GM12878 (cell line): ENCODE results near the gene ANAPC16. TPM values are rescaled to one million over a fixed set of nuclear protein-coding genes. Genes with fewer than 3 reads are reported as not detected.
A peak's percentile ranks its signal among the peaks of the same experiment; 100 is the strongest.

ENCODE experiments used
- ATAC-seq: fragments of 200-7000 bp; cut with Tn5 transposase; 3 replicates; pipeline ENCODE4 v1.9.1; 2020; ENCODE audit warnings: mild to moderate bottlenecking, moderate library complexity
- BruUV-seq: library from RNA; stranded (reverse); fragments of 400-500 nt; replicated peaks from 2 replicates; lab custom pipeline; 2021; lab: Mats Ljungman, UMichigan
- CTCF ChIA-PET: fragments of 300-600 bp; sonication (Branson Sonifier 250); formaldehyde crosslinking; extraction: SDS; loops from one replicate; lab custom pipeline; 2021; ENCODE audit warnings: inconsistent platforms; lab: Yijun Ruan, JAX
- POLR2A ChIA-PET: fragments of 350-600 bp; formaldehyde crosslinking; extraction: SDS; loops from one replicate; lab custom pipeline; 2021; ENCODE audit warnings: inconsistent platforms; lab: Charles Lee
- RAD21 ChIA-PET: fragments of 300-600 bp; sonication (Branson Sonifier 250); formaldehyde crosslinking; loops from one replicate; lab custom pipeline; 2023; ENCODE audit warnings: antibody characterized with exemption; ENCODE audit not compliant: unreplicated experiment; lab: Charles Lee
- SMC1A ChIA-PET: fragments of 300-600 bp; sonication (Branson Sonifier 250); formaldehyde crosslinking; loops from one replicate; lab custom pipeline; 2023; ENCODE audit not compliant: unreplicated experiment, uncharacterized antibody; lab: Charles Lee
- DNase-seq: peaks from one replicate; pipeline ENCODE4 v3.0.0-alpha.2; 2011; ENCODE audit warnings: low read depth, low spot score
- FAIRE-seq: peaks from 3 replicates; lab custom pipeline; 2011; peaks lifted over from hg19 to GRCh38; lab: Jason Lieb, UNC
- H2AFZ ChIP-seq: 2 replicates; pipeline ENCODE4 v1.6.0; 2011; ENCODE audit warnings: low read depth, low read length, control low read depth; ENCODE audit not compliant: control insufficient read depth
- H3K27ac ChIP-seq: 2 replicates; pipeline ENCODE4 v1.5.1; 2011; ENCODE audit warnings: control low read depth; ENCODE audit not compliant: control insufficient read depth, insufficient read depth
- H3K27me3 ChIP-seq, 2 experiments: replicated peaks in 1 of 2; 2 replicates each; pipeline versions ENCODE4 v1.6.0 to v1.6.1; 2011; ENCODE audit warnings: low read length in 1 of 2; ENCODE audit not compliant: control insufficient read depth in 2 of 2, insufficient read depth in 2 of 2
- H3K36me3 ChIP-seq, 2 experiments: 2 replicates each; pipeline ENCODE4 v1.5.1; 2011; ENCODE audit warnings: low read length in 1 of 2; ENCODE audit not compliant: control insufficient read depth in 2 of 2, insufficient read depth in 2 of 2
- H3K4me1 ChIP-seq: 2 replicates; pipeline ENCODE4 v1.6.1; 2011; ENCODE audit warnings: mild to moderate bottlenecking, low read length, moderate library complexity, mixed read lengths; ENCODE audit not compliant: control insufficient read depth, insufficient read depth
- H3K4me2 ChIP-seq: 2 replicates; pipeline ENCODE4 v1.6.0; 2011; ENCODE audit warnings: control low read depth; ENCODE audit not compliant: control insufficient read depth, insufficient read depth
- H3K4me3 ChIP-seq: fragments of 200-600 bp; sonication (generic); 2 replicates; pipeline ENCODE4 v1.5.1; 2016
- H3K79me2 ChIP-seq: 2 replicates; pipeline ENCODE4 v1.6.0; 2011; ENCODE audit warnings: low read length; ENCODE audit not compliant: control insufficient read depth, insufficient read depth
- H3K9ac ChIP-seq: 2 replicates; pipeline ENCODE4 v1.8.0; 2011; ENCODE audit warnings: low read length, control low read depth, mixed read lengths; ENCODE audit not compliant: control insufficient read depth, insufficient read depth
- H3K9me3 ChIP-seq: replicated peaks from 3 replicates; pipeline ENCODE4 v1.5.1; 2011; ENCODE audit warnings: mild to moderate bottlenecking, low read length; ENCODE audit not compliant: control insufficient read depth, insufficient read depth
- H4K20me1 ChIP-seq: 2 replicates; pipeline ENCODE4 v1.6.0; 2011; ENCODE audit not compliant: control insufficient read depth, insufficient read depth
- ATF7 ChIP-seq: fragments of 450-650 bp; IDR thresholded peaks from 2 replicates; pipeline ENCODE4 v1.6.1; 2016; ENCODE audit warnings: low read depth, mild to moderate bottlenecking
- BHLHE40 ChIP-seq, 2 experiments: fragments of 450-650 bp in 1 of 2; IDR thresholded peaks; 2 replicates each; pipeline ENCODE4 v1.6.1; 2011 to 2017; ENCODE audit warnings: low read depth in 2 of 2, borderline replicate concordance in 1 of 2, improper control_type of control experiment in 1 of 2, low read length in 1 of 2, mild to moderate bottlenecking in 1 of 2
- CBX5 ChIP-seq: sonication (generic); IDR thresholded peaks from 2 replicates; pipeline ENCODE4 v1.6.1; 2016; ENCODE audit warnings: low read depth, moderate library complexity, mild to moderate bottlenecking, inconsistent platforms
- CREB1 ChIP-seq: IDR thresholded peaks from 2 replicates; pipeline ENCODE4 v1.6.1; 2012; ENCODE audit warnings: low read depth, mild to moderate bottlenecking, inconsistent platforms
- DPF2 ChIP-seq: fragments of 450-650 bp; IDR thresholded peaks from 2 replicates; pipeline ENCODE4 v1.6.1; 2017; ENCODE audit warnings: mild to moderate bottlenecking
- ETV6 ChIP-seq, 2 experiments: fragments of 450-650 bp in 1 of 2; IDR thresholded peaks in 1 of 2; conservative IDR thresholded peaks in 1 of 2; 2 replicates each; pipeline ENCODE4 v1.6.1; 2014; ENCODE audit warnings: antibody characterized with exemption in 1 of 2, borderline replicate concordance in 1 of 2, low read depth in 1 of 2, mild to moderate bottlenecking in 1 of 2, moderate library complexity in 1 of 2
- HDAC6 ChIP-seq: fragments of 200-600 bp; sonication (generic); IDR thresholded peaks from one replicate; pipeline ENCODE4 v1.8.0; 2017; ENCODE audit warnings: antibody characterized with exemption; ENCODE audit not compliant: unreplicated experiment
- HDGF ChIP-seq: fragments of 450-650 bp; IDR thresholded peaks from 2 replicates; pipeline ENCODE4 v1.6.1; 2016; ENCODE audit warnings: antibody characterized with exemption
- IRF4 ChIP-seq: IDR thresholded peaks from 2 replicates; pipeline ENCODE4 v1.6.1; 2011; ENCODE audit warnings: low read depth, low read length
- JUND ChIP-seq: IDR thresholded peaks from 2 replicates; pipeline ENCODE4 v1.6.1; 2012; ENCODE audit warnings: low read depth, mild to moderate bottlenecking, low read length, improper control_type of control experiment, moderate library complexity
- KDM1A ChIP-seq: fragments of 200-600 bp; sonication (generic); IDR thresholded peaks from 2 replicates; pipeline ENCODE4 v1.6.1; 2016; ENCODE audit warnings: borderline replicate concordance
- RBBP5 ChIP-seq: fragments of 200-600 bp; sonication (generic); conservative IDR thresholded peaks from 2 replicates; pipeline ENCODE4 v1.6.1; 2016
- SMARCA5 ChIP-seq: fragments of 450-650 bp; IDR thresholded peaks from 2 replicates; pipeline ENCODE4 v1.6.1; 2017; ENCODE audit warnings: mild to moderate bottlenecking
- SUPT20H ChIP-seq: IDR thresholded peaks from 2 replicates; pipeline ENCODE4 v1.6.1; 2011; ENCODE audit warnings: low read depth, mild to moderate bottlenecking, low read length, moderate library complexity, borderline replicate concordance; ENCODE audit not compliant: control insufficient read depth
- ZBTB4 ChIP-seq: fragments of 450-650 bp; formaldehyde crosslinking; IDR thresholded peaks from 2 replicates; pipeline ENCODE4 v1.4.0; 2022; ENCODE audit warnings: mild to moderate bottlenecking, moderate library complexity
- ZNF207 ChIP-seq: fragments of 450-650 bp; IDR thresholded peaks from 2 replicates; pipeline ENCODE4 v1.6.1; 2014; ENCODE audit warnings: antibody characterized with exemption, mild to moderate bottlenecking, borderline replicate concordance
- ZNF24 ChIP-seq: fragments of 450-650 bp; IDR thresholded peaks from 2 replicates; pipeline ENCODE4 v1.6.1; 2017; ENCODE audit warnings: antibody characterized with exemption, mild to moderate bottlenecking
- WGBS: methylation state at CpG from one replicate; pipeline ENCODE4 v1.1.6; 2016; ENCODE audit warnings: low lambda C conversion rate; ENCODE audit not compliant: insufficient replicate concordance, insufficient coverage; ENCODE audit errors: missing lambda C conversion rate; 5-methylcytosine and 5-hydroxymethylcytosine counted together
- in situ Hi-C: fragments of 300-500 bp; cut with MboI; formaldehyde crosslinking; loops from 9 replicates; pipeline ENCODE4 v1.14.3; 2018; ENCODE audit warnings: mixed read lengths
- intact Hi-C: fragments of 100-400 bp; cut with micrococcal nuclease; formaldehyde crosslinking; loops from one replicate; pipeline ENCODE4 v1.14.2; 2022; ENCODE audit not compliant: unreplicated experiment
- polyA plus RNA-seq, 11 experiments: library from polyadenylated mRNA; depleted of rRNA in 4 of 11; unstranded in 6 of 11; stranded (reverse) in 5 of 11; fragments of >200 nt; fragmentation: Nextera tagmentation in 4 of 11; fragmentation: Illumina TruSeq in 1 of 11; extraction: Ambion mirVana in 4 of 11; extraction: Trizol in 1 of 11; gene quantifications; 1 replicate in 1 of 11; 2 replicates in 10 of 11; pipeline versions ENCODE4 v1.2.1 to v1.2.3, GENCODE V29; 2011 to 2016; ENCODE audit warnings: inconsistent platforms in 2 of 11, missing spikeins in 2 of 11, low read depth in 1 of 11
- total RNA-seq, 4 experiments: library from RNA; depleted of rRNA in 3 of 4; stranded (reverse); fragments of >200 nt in 3 of 4; fragmentation: Illumina TruSeq in 1 of 4; extraction: Trizol in 1 of 4; gene quantifications; 2 replicates each; pipeline versions ENCODE4 v1.2.1 to v1.2.3, GENCODE V29; 2013 to 2021
- TF ChIP-seq, protein P1 (sequence below): fragments of 450-650 bp; IDR thresholded peaks from 2 replicates; pipeline ENCODE4 v1.6.1; 2017; ENCODE audit warnings: mild to moderate bottlenecking

The ANAPC16 gene
- total and polyA plus RNA-seq, 10 of the 15 experiments (the other 5 are each of a cell fraction or from before 2014, with no cell fraction given): 66.9 to 208 (median 134) TPM

DNA sequence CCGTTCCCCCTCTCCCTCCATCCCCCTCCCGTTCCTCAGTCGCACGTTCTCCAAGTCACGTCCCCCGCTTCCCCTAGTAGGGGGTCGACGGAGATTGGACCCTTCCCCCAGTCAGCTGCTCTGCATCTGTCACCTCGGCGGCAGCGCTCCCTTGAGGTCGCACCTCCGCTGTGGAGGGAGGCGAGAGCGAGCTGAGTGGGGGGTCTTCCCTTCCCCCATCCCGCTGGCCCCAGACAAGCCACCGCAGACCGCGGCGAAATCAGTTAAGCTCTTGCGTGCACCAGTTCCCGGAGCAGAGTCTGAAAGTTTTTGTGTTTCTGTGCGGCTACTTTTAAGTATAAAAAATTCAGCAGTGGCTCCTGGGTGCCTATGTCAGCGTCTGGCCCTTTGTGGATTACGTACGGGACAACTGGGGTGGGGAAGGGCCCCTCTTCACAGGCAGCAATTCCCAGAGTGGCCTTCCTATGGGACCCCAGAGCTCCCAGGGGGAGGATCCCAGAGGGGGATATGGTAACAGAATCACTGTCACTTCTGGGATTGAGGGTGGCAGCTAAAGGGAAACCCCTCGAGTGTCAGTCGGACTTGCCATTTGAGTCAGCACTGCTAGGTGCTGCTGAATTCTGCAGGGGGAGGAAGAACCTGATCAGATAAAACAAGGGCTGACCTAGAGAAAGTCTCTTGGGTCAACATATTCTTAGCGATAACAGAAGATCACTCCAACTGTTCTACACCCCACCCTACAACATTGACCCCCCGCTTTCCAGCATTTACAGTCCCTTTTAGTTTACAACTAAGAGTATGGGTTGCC lies 45.4 kb downstream of the ANAPC16 start:
- DNase-seq (peak; percentile 90), FAIRE-seq (peak; percentile 98), ATAC-seq (peak; percentile 73)
- H2AFZ ChIP-seq: peak overlapping the region; percentile 32; the same call in 1 of the 2 replicates
- H3K9ac ChIP-seq: peak overlapping the region; percentile 71
- ChIA-PET POLR2A (interaction anchor here (0.7 to 11.6 kb wide), 15 partner anchors 13 to 277 kb away, joined by 3 to 267 read pairs (median 12); partner anchors contain the start of genes ANAPC16, ASCC1 and DDIT4), CTCF (interaction anchor here (0.7 to 7.6 kb wide), 19 partner anchors 10 to 212 kb away, joined by 3 to 59 read pairs (median 6); partner anchors contain the start of gene DDIT4), RAD21 (interaction anchor here (0.7 to 13.0 kb wide), 18 partner anchors 9 to 213 kb away, joined by 3 to 200 read pairs (median 5); partner anchors contain the start of genes ANAPC16, ASCC1 and DDIT4), SMC1A (interaction anchor here (0.6 to 21.0 kb wide), 20 partner anchors 10 to 211 kb away, joined by 3 to 275 read pairs (median 7); partner anchors contain the start of genes ANAPC16, ASCC1 and DDIT4)
- in situ Hi-C loops: no loop called here
- peak overlapping the region; percentile 75 for H3K4me2 ChIP-seq
- H3K79me2 ChIP-seq: peaks cover 2% of the 10 kb centered on the region
- no peaks in the 10 kb centered on the region for H4K20me1 ChIP-seq
- H3K4me1 ChIP-seq: peaks cover 65% of the 10 kb centered on the region
- intact Hi-C loops: loop anchor here (1.0 to 5.0 kb wide), 6 partner anchors 12 to 74 kb away; partner anchors contain the start of genes ANAPC16, ASCC1 and DDIT4
- H3K36me3 ChIP-seq: no peaks in the 10 kb centered on the region
- H3K27ac ChIP-seq: peak overlapping the region; percentile 95
- WGBS: under 1% methylated on average over 24 of the region's 30 CpGs
- no TSS peak for BruUV-seq
- H3K4me3 ChIP-seq: peak overlapping the region; percentile 68
- H3K27me3 ChIP-seq: no peaks in the 10 kb centered on the region
- H3K9me3 ChIP-seq: no peaks in the 10 kb centered on the region
- TF ChIP-seq ZBTB4 (CRISPR knock-in tag) (no peak), KDM1A (no peak), SUPT20H (no peak), BHLHE40 (IDR thresholded peaks at IDR 0.05; ENCODE audit: borderline replicate concordance in 1 of 2, low read depth in 2 of 2, low read length in 1 of 2) (peak; percentile 93 to 95), ZNF24 (peak; percentile 35), ATF7 (peak; percentile 86), RBBP5 (no peak; the same call in 1 of the 2 replicates), JUND (peak; percentile 97), HDGF (peak; percentile 91), ZNF207 (peak; percentile 69), ETV6 (conservative IDR thresholded peaks at IDR 0.05 in 1 of 2, IDR thresholded peaks at IDR 0.05 in 1 of 2; ENCODE audit: borderline replicate concordance in 1 of 2, low read depth in 1 of 2) (peak in 1 of 2 experiments; percentile 87; a peak in 2 of 4 replicates), SMARCA5 (peak; percentile 79), HDAC6 (no peak), CREB1 (peak; percentile 65; the same call in 1 of the 2 replicates), CBX5 (peak; percentile 58; the same call in 1 of the 2 replicates), IRF4 (peak; percentile 99), DPF2 (peak; percentile 97)
- TF ChIP-seq, protein P1, sequence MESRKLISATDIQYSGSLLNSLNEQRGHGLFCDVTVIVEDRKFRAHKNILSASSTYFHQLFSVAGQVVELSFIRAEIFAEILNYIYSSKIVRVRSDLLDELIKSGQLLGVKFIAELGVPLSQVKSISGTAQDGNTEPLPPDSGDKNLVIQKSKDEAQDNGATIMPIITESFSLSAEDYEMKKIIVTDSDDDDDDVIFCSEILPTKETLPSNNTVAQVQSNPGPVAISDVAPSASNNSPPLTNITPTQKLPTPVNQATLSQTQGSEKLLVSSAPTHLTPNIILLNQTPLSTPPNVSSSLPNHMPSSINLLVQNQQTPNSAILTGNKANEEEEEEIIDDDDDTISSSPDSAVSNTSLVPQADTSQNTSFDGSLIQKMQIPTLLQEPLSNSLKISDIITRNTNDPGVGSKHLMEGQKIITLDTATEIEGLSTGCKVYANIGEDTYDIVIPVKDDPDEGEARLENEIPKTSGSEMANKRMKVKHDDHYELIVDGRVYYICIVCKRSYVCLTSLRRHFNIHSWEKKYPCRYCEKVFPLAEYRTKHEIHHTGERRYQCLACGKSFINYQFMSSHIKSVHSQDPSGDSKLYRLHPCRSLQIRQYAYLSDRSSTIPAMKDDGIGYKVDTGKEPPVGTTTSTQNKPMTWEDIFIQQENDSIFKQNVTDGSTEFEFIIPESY: peak; percentile 46; the same call in 1 of the 2 replicates
